ENCODE results near the gene PFKP.

PFKP gene

GRCh38 chr10:3093996-3094395 lies 26.6 kb downstream of the PFKP start:
- CTCF ChIA-PET = no interaction called here
- peak overlapping the region; percentile 79 for H3K27ac ChIP-seq
- no peak for DNase-seq (ENCODE audit: low spot score)

GRCh38 chr10:3094609-3095036 lies 27.3 kb downstream of the PFKP start:
- DNase-seq (ENCODE audit: low spot score) = no peak
- TF ChIP-seq CTCF (conservative IDR thresholded peaks at IDR 0.05; ENCODE audit: low read depth) = no peak
- ChIA-PET POLR2A (ENCODE audit: low non-redundant PET) (no interaction called here), CTCF (interaction anchor here (0.6 to 0.7 kb wide), 2 partner anchors 156 to 1958 kb away, joined by 3 read pairs; no protein-coding TSS in a partner anchor)
- peak overlapping the region; percentile 79 for H3K27ac ChIP-seq

More at GRCh38 chr10:3093996-3094395, 26.6 kb downstream of the PFKP start:
- POLR2A ChIA-PET (ENCODE audit: low non-redundant PET) = no interaction called here
- TF ChIP-seq CTCF (conservative IDR thresholded peaks at IDR 0.05; ENCODE audit: low read depth) = no peak

- no peak for TF ChIP-seq CTCF (conservative IDR thresholded peaks at IDR 0.05; ENCODE audit: low read depth)
- ChIA-PET CTCF (interaction anchor here (0.6 kb wide), 1 partner anchor 1959 kb away, joined by 3 read pairs; no protein-coding TSS in a partner anchor), POLR2A (ENCODE audit: low non-redundant PET) (no interaction called here)
- peak; percentile 87 for DNase-seq (ENCODE audit: low spot score)
- peak overlapping the region; percentile 98 for H3K27ac ChIP-seq
Observed at GRCh38 chr10:3095373-3096139, 28.2 kb downstream of the PFKP start.

GRCh38 chr10:3096149-3096548 lies 28.8 kb downstream of the PFKP start:
- TF ChIP-seq CTCF (conservative IDR thresholded peaks at IDR 0.05; ENCODE audit: low read depth) = no peak
- ChIA-PET POLR2A (ENCODE audit: low non-redundant PET) (no interaction called here), CTCF (no interaction called here)
- H3K27ac ChIP-seq = peak overlapping the region; percentile 98
- no peak for DNase-seq (ENCODE audit: low spot score)

GRCh38 chr10:3097160-3097559 lies 29.8 kb downstream of the PFKP start:
- peak overlapping the region; percentile 98 for H3K27ac ChIP-seq
- no peak for TF ChIP-seq CTCF (conservative IDR thresholded peaks at IDR 0.05; ENCODE audit: low read depth)
- no peak for DNase-seq (ENCODE audit: low spot score)
- ChIA-PET POLR2A (ENCODE audit: low non-redundant PET) (no interaction called here), CTCF (no interaction called here)

- no peak for DNase-seq (ENCODE audit: low spot score)
- H3K27ac ChIP-seq = peak overlapping the region; percentile 83
- TF ChIP-seq CTCF (conservative IDR thresholded peaks at IDR 0.05; ENCODE audit: low read depth) = no peak
- ChIA-PET CTCF (no interaction called here), POLR2A (ENCODE audit: low non-redundant PET) (no interaction called here)
Observed at GRCh38 chr10:3098689-3099088, 31.3 kb downstream of the PFKP start.

All from RWPE1 (cell line).